OCI-LY3 (cell line): ENCODE measurements around the gene FOXE3.

Source experiments
- H2AFZ ChIP-seq: fragments of 200-600, 300-600 bp; shearing (Covaris generic); 2 replicates; pipeline ENCODE4 v1.6.0; 2014; ENCODE audit warnings: antibody characterized with exemption, low read depth, low read length
- H3K27ac ChIP-seq: fragments of 200-600, 300-600 bp; sonication (generic); 2 replicates; pipeline ENCODE4 v1.5.1; 2014; ENCODE audit warnings: mild to moderate bottlenecking, low read length, moderate library complexity, mixed read lengths
- H3K27me3 ChIP-seq: fragments of 200-600, 300-600 bp; sonication (generic); 2 replicates; pipeline ENCODE4 v1.6.1; 2014; ENCODE audit warnings: low read depth, low read length, mixed read lengths
- H3K36me3 ChIP-seq: fragments of 200-600, 300-600 bp; sonication (generic); replicated peaks from 2 replicates; pipeline ENCODE3; 2014; ENCODE audit warnings: low read depth, low read length, mixed read lengths
- H3K4me1 ChIP-seq: fragments of 300-600, 200-600 bp; sonication (generic); 2 replicates; pipeline ENCODE4 v1.6.1; 2014; ENCODE audit warnings: low read length, mixed read lengths
- H3K4me2 ChIP-seq: fragments of 200-600, 300-600 bp; sonication (generic); 2 replicates; pipeline ENCODE4 v1.6.1; 2014; ENCODE audit warnings: low read length, mixed read lengths
- H3K4me3 ChIP-seq: fragments of 300-600, 200-600 bp; sonication (generic); 2 replicates; pipeline ENCODE4 v1.5.1; 2014; ENCODE audit warnings: antibody characterized with exemption, mild to moderate bottlenecking, low read length, moderate library complexity
- H3K79me2 ChIP-seq: fragments of 300-600, 200-600 bp; shearing (Covaris generic); 2 replicates; pipeline ENCODE4 v1.6.1; 2014; ENCODE audit warnings: mild to moderate bottlenecking, low read length, mixed read lengths
- H3K9ac ChIP-seq: fragments of 300-600, 200-600 bp; shearing (Covaris generic); 2 replicates; pipeline ENCODE4 v1.6.0; 2014; ENCODE audit warnings: mild to moderate bottlenecking, low read length, moderate library complexity
- H3K9me3 ChIP-seq: fragments of 200-600, 300-600 bp; shearing (Covaris generic); 2 replicates; pipeline ENCODE4 v1.6.1; 2014; ENCODE audit warnings: low read length, mixed read lengths; ENCODE audit not compliant: insufficient read depth
- H4K20me1 ChIP-seq: fragments of 200-600, 300-600 bp; sonication (generic); 2 replicates; pipeline ENCODE4 v1.6.1; 2016; ENCODE audit warnings: low read length, mixed read lengths; ENCODE audit not compliant: insufficient read depth
- CTCF ChIP-seq: fragments of 200-600, 300-600 bp; sonication (generic); IDR thresholded peaks from 2 replicates; pipeline ENCODE4 v1.5.1; 2014; ENCODE audit warnings: antibody characterized with exemption, low read length, low read depth
- EZH2phosphoT487 ChIP-seq: fragments of 200-600 bp; shearing (Covaris generic); IDR thresholded peaks from 2 replicates; pipeline ENCODE4 v1.6.1; 2018; ENCODE audit warnings: antibody characterized with exemption, mixed run types, low read depth

Gene FOXE3

GRCh38 chr1:47415728-47416318 is at the start of gene FOXE3:
Gene FOXE3 (plus strand): TSS chr1:47416285. CDS start chr1:47416316, 31 bp downstream.
- Histone ChIP-seq H3K4me2 (no peak within 1 kb of the TSS), H3K4me3 (no peak within 1 kb of the TSS), H2AFZ (no peak within 1 kb of the TSS), H3K27me3 (no peaks in the 10 kb centered on the region), H3K79me2 (no peaks in the 10 kb centered on the region), H3K9me3 (no peaks in the 10 kb centered on the region), H3K9ac (no peak within 1 kb of the TSS), H3K27ac (no peak within 1 kb of the TSS), H3K36me3 (no peaks in the 10 kb centered on the region), H3K4me1 (no peaks in the 10 kb centered on the region), H4K20me1 (no peaks in the 10 kb centered on the region)
- TF ChIP-seq CTCF (no peak), EZH2phosphoT487 (no peak)

- H3K36me3 ChIP-seq, result peaks cover 3% of the 10 kb centered on the region
- H2AFZ ChIP-seq, result no peak overlapping the region
- no peaks in the 10 kb centered on the region for H3K9me3 ChIP-seq
- H3K27me3 ChIP-seq, result no peaks in the 10 kb centered on the region
- no peaks in the 10 kb centered on the region for H3K4me1 ChIP-seq
- H3K27ac ChIP-seq, result no peak overlapping the region
- no peaks in the 10 kb centered on the region for H4K20me1 ChIP-seq
- H3K4me2 ChIP-seq, result no peak overlapping the region
- TF ChIP-seq CTCF (no peak), EZH2phosphoT487 (no peak)
- H3K79me2 ChIP-seq, result 0 out of 2 replicates have a peak, but pooled peaks cover 3% of the 10 kb centered on the region
- H3K9ac ChIP-seq, result no peak overlapping the region
- no peak overlapping the region for H3K4me3 ChIP-seq
Measured at GRCh38 chr1:47367651-47368050, 48.4 kb upstream of the FOXE3 start.

GRCh38 chr1:47371016-47371517 is 45.0 kb upstream of the FOXE3 start:
- Histone ChIP-seq H3K4me3 (no peak overlapping the region), H3K9me3 (no peaks in the 10 kb centered on the region), H3K36me3 (peaks cover 3% of the 10 kb centered on the region), H3K27me3 (no peaks in the 10 kb centered on the region), H2AFZ (no peak overlapping the region), H3K79me2 (no peaks in the 10 kb centered on the region), H4K20me1 (no peaks in the 10 kb centered on the region), H3K4me1 (no peaks in the 10 kb centered on the region), H3K9ac (no peak overlapping the region), H3K4me2 (no peak overlapping the region), H3K27ac (no peak overlapping the region)
- no peak for TF ChIP-seq EZH2phosphoT487
- no peak for TF ChIP-seq CTCF

- H3K9ac ChIP-seq, result no peak overlapping the region
- no peak overlapping the region for H3K4me3 ChIP-seq
- no peak overlapping the region for H3K27ac ChIP-seq
- no peaks in the 10 kb centered on the region for H3K36me3 ChIP-seq
- no peak overlapping the region for H3K4me2 ChIP-seq
- no peaks in the 10 kb centered on the region for H3K79me2 ChIP-seq
- H4K20me1 ChIP-seq, result no peaks in the 10 kb centered on the region
- no peak overlapping the region for H2AFZ ChIP-seq
- no peaks in the 10 kb centered on the region for H3K4me1 ChIP-seq
- H3K9me3 ChIP-seq, result no peaks in the 10 kb centered on the region
- TF ChIP-seq EZH2phosphoT487 (no peak), CTCF (no peak)
- no peaks in the 10 kb centered on the region for H3K27me3 ChIP-seq
Measured at GRCh38 chr1:47374501-47374900, 41.6 kb upstream of the FOXE3 start.
